ENCODE measurements around the gene P2RY2. TPM values are rescaled to one million over a fixed set of nuclear protein-coding genes. Genes with fewer than 3 reads are reported as not detected.

The P2RY2 gene
- total RNA-seq, 1 experiment from 2014 or later = 1.2 TPM

- TF ChIP-seq CTCF (IDR thresholded peaks at IDR 0.05) (no peak), NFATC4 (CRISPR knock-in tag; IDR thresholded peaks at IDR 0.05) (no peak), FOXJ3 (CRISPR knock-in tag; IDR thresholded peaks at IDR 0.05; ENCODE audit: borderline replicate concordance) (no peak), ELF4 (CRISPR knock-in tag; IDR thresholded peaks at IDR 0.05; ENCODE audit: low read depth) (0 out of 2 replicates have a peak, but pooled peaks have one; percentile 70), HMGXB4 (CRISPR knock-in tag; IDR thresholded peaks at IDR 0.05) (peak; percentile 96), NFE2L1 (CRISPR knock-in tag; IDR thresholded peaks at IDR 0.05) (peak; percentile 21; the same call in 1 of the 2 replicates), ZNF532 (CRISPR knock-in tag; IDR thresholded peaks at IDR 0.05; ENCODE audit: borderline replicate concordance) (0 out of 2 replicates have a peak, but pooled peaks have one; percentile 28), ZBTB43 (CRISPR knock-in tag; IDR thresholded peaks at IDR 0.05) (peak; percentile 47), KAT7 (CRISPR knock-in tag; IDR thresholded peaks at IDR 0.05; ENCODE audit: borderline replicate concordance) (peak; percentile 64; the same call in 1 of the 2 replicates), ZNF396 (CRISPR knock-in tag; IDR thresholded peaks at IDR 0.05; ENCODE audit: borderline replicate concordance) (no peak), ERG (CRISPR knock-in tag; IDR thresholded peaks at IDR 0.05) (no peak), MXD4 (CRISPR knock-in tag; IDR thresholded peaks at IDR 0.05; ENCODE audit: borderline replicate concordance) (no peak), ATF6 (CRISPR knock-in tag; IDR thresholded peaks at IDR 0.05) (no peak), SOX15 (CRISPR knock-in tag; IDR thresholded peaks at IDR 0.05) (no peak), ZNF281 (CRISPR knock-in tag; IDR thresholded peaks at IDR 0.05) (peak; percentile 69; the same call in 1 of the 2 replicates), SMAD4 (CRISPR knock-in tag; IDR thresholded peaks at IDR 0.05) (no peak), MAX (CRISPR knock-in tag; IDR thresholded peaks at IDR 0.05) (peak; percentile 91), ZNF317 (CRISPR knock-in tag; IDR thresholded peaks at IDR 0.05; ENCODE audit: borderline replicate concordance, low read depth) (no peak), USF2 (CRISPR knock-in tag; IDR thresholded peaks at IDR 0.05) (0 out of 2 replicates have a peak, but pooled peaks have one; percentile 10)
Observed at GRCh38 chr11:73218106-73218829, at the start of gene P2RY2 (continued).

Measured in WTC11 (cell line).